Germinal center (tissue), 1 donor: ENCODE results near the gene CEMIP2.

Source experiments
- DNase-seq: peaks from one replicate; pipeline ENCODE4 v3.0.0; 2012; ENCODE audit warnings: mixed read lengths, low spot score

Gene CEMIP2

GRCh38 chr9:71774920-71775319 lies 6.6 kb upstream of the CEMIP2 start:
- no peak for DNase-seq

GRCh38 chr9:71772726-71773125 lies 4.4 kb upstream of the CEMIP2 start:
- DNase-seq: no peak

- no peak for DNase-seq
Observed at GRCh38 chr9:71770170-71770569, 1.9 kb upstream of the CEMIP2 start.

GRCh38 chr9:71769175-71770161 lies 1.2 kb upstream of the CEMIP2 start:
- peak; percentile 64 for DNase-seq

DNA sequence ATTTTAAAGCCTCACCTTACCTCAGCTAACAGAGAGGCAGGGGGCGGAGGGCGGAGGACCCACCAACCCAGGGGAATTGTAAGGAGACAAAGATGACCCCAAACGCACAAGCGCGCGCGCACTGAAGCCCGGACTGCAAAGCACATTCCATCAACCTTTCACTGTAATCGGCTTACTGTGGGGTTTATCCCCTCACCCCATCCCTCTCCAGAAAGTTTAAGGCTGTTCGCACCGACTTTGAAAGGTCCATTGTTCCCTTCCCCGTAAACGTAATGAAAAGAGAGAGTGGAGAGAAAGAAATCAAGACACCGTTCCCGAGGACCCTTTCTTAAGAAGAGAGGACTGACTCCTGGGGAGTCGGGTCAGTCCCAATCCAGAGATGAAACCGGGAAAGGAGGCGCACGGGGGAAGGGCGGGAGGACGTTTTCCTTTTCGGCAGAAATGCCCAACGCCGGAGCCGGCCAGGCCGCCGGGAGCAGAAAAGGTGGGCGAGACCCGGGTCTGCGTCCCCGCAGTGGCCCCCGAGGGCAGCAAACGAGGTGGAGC lies 464 bp downstream of the CEMIP2 start:
- DNase-seq: peak; percentile 3

- DNase-seq: no peak
Observed at GRCh38 chr9:71767163-71767775, 1.0 kb downstream of the CEMIP2 start.

GRCh38 chr9:71766663-71767062 lies 1.6 kb downstream of the CEMIP2 start:
- peak; percentile 7 for DNase-seq

DNA sequence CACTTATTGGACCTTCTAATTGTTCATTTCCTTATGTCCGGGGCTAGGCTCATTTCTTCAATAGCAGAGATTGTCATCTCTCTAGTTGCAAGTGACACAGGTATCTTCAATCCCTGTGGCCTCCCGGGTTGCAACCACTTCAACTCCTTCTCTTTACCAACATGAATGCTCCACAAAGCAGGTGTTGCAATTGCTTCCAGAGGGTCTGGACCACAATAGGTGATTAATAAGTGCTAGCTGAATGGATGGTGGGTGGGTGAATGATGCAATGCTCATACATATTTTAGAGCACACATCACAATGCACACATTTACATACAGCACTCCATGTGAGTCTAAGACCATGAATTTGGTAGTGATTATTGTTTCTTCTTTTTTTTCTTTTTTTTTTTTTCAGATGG lies 2.6 kb downstream of the CEMIP2 start:
- no peak for DNase-seq

GRCh38 chr9:71764891-71765290 lies 3.4 kb downstream of the CEMIP2 start:
- no peak for DNase-seq

DNA sequence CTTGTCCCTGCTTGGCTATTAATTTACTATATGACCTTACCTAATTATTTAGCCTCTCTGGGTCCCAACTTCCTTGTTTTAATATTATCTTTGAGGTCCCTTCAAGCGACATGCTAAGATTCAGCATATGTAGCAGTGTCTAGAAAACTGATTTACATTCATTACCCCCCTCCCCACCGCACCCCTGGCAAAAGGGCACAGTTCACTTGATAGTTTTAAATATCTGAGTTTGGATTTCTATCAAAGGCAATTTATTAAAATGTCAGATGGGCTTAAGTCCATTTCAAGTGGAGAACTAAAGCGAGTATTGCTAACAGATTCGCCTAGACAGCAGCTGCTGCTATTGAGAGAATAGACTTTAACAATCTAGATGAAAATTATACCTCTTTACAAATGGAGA lies 3.9 kb downstream of the CEMIP2 start:
- DNase-seq: no peak

DNA sequence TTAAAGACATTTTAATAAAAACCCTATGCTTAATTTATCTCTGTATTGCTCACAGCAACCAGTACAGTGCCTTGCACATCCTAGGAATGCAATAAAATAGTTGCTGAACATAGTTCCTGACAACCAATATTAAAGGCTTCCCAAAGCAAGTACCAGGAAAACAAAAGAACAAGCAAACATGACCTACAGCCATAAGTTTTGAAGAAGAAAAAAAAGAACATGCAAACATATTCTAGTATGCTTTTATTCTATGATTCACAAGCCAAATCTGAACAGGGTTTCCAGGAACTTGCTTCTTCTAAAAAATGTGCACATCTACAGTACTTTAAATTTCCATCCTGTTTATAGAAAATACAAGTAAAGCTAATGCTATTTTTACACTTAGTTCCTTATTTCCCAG lies 4.5 kb downstream of the CEMIP2 start:
- no peak for DNase-seq

DNA sequence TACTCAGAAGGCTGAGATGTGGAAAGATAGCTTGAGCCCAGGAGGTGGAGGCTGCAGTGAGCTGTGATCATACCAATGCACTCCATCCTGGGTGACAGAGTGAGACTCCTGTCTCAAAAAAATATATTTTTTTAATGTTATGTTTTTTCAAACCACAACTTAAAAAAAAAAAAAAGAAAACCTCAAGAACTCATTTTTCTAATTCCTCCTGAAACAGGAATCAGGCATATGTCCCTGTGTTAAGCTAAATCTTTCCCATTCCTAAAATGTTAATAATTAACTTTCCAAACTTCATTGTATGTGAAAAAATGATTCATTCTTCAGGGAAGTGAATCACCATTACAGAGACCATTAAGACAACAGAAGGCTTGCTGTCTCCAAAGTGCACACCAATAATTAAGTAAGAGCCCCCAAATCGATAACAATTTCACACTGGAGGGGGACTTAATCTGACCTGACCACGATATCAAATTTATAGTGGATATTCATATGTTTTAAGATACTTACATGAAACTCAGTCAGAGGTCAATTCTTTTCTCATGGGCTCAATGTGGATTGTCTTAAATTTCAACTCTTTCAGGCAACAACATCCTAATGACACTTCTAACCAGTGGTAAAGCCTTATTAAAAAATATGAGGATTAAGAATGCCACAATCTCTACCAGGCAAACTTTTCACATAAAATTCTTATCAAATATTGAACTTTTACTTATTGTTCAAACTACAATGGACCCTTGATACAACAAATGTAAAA lies 5.2 kb downstream of the CEMIP2 start:
- no peak for DNase-seq

GRCh38 chr9:71761938-71762353 lies 6.4 kb downstream of the CEMIP2 start:
- no peak for DNase-seq

- DNase-seq: no peak
Observed at GRCh38 chr9:71760901-71761300, 7.4 kb downstream of the CEMIP2 start.

GRCh38 chr9:71758785-71759184 lies 9.5 kb downstream of the CEMIP2 start:
- no peak for DNase-seq

DNA sequence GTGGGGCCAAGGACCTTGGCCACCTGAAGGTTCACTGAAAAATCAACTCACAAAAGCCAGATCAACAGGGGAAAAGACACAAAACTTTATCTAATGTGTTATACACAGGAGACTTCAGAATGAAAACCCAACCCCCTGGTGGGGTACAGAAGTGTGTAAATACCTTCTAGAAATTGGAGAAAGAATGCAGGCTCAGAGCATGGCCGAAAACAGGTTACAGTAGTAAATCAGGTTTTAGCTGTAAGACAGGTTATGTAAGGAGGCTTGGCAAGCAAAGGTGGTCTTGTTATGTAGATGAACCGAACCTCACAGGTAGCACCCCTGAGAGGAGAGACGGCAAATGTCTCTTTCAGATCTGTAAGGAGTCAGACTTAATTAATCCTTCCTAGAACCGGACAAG lies 10.0 kb downstream of the CEMIP2 start:
- no peak for DNase-seq

DNA sequence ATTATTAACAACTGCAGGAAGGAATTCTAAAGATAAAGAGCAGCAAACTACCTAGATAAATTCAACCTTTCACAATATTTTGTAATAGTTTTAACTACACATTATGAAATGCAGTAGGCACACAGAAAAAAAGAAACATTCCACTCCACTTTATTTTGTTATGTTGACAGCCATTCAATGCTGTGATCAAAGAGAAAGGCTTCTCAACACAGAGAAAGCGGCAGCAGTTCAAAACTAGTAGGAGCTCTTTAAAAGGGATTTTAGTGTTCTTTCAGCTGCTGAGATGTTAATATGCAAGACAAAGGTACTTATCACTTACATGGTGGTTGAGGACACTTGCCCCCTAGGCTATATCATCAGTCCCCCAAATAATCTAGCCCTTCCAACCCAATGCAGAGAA lies 11.6 kb downstream of the CEMIP2 start:
- DNase-seq: no peak

GRCh38 chr9:71755869-71756268 lies 12.4 kb downstream of the CEMIP2 start:
- DNase-seq: no peak

GRCh38 chr9:71755230-71755629 lies 13.1 kb downstream of the CEMIP2 start:
- no peak for DNase-seq

GRCh38 chr9:71754151-71754550 lies 14.2 kb downstream of the CEMIP2 start:
- no peak for DNase-seq

GRCh38 chr9:71752928-71753327 lies 15.4 kb downstream of the CEMIP2 start:
- DNase-seq: no peak

DNA sequence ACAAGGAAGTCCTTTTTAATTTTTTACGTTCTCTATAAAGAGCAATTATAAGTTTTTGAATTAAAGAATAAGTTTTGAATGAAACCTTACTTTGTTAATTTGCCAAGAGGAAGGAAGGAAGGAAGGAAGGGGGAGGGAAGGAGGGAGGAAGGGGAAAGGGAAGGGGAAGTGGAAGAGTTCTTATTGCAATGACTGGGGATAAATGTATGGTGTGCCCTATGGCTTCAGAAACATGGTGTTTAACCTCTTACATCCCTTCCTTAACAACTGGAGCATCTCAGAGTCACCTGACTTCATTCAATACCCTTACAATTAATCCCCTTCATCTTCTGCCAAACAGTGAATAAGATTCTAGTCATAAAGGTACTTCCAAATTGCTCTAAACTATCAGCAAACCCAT lies 16.0 kb downstream of the CEMIP2 start:
- DNase-seq: no peak
